SK-N-SH (cell line): ENCODE results near the gene SCN1B. TPM values are rescaled to one million over a fixed set of nuclear protein-coding genes. Genes with fewer than 3 reads are reported as not detected.

Experiments used
- CTCF ChIA-PET: fragments of 300-600, 350-600 bp; formaldehyde crosslinking; extraction: SDS; loops from one replicate; lab custom pipeline; 2021; lab: Yijun Ruan, JAX
- POLR2A ChIA-PET: fragments of 350-600 bp; sonication (Branson Sonifier 250); formaldehyde crosslinking; extraction: SDS; loops from one replicate; lab custom pipeline; 2020; ENCODE audit warnings: antibody characterized with exemption, inconsistent platforms; lab: Yijun Ruan, JAX
- DNase-seq: peaks from one replicate; pipeline ENCODE4 v3.0.0; 2012
- H2AFZ ChIP-seq: fragments of 200-600 bp; sonication (generic); 2 replicates; pipeline ENCODE4 v1.8.1; 2016; ENCODE audit warnings: antibody characterized with exemption, mild to moderate bottlenecking, low read depth
- H3F3A ChIP-seq: fragments of 200-600 bp; sonication (generic); replicated peaks from 2 replicates; pipeline ENCODE3; 2016; ENCODE audit warnings: antibody characterized with exemption, mild to moderate bottlenecking; ENCODE audit not compliant: insufficient read depth
- H3K27ac ChIP-seq, 2 experiments: fragments of 200-500 bp in 1 of 2; fragments of 200-600 bp in 1 of 2; sonication (Bioruptor generic) in 1 of 2; sonication (generic), shearing (Covaris generic) in 1 of 2; 2 replicates each; pipeline versions ENCODE4 v1.5.1 to v1.6.1; 2014 to 2016; ENCODE audit warnings: low read depth in 2 of 2, inconsistent platforms in 1 of 2, low read length in 1 of 2, mild to moderate bottlenecking in 1 of 2, mixed read lengths in 1 of 2
- H3K27me3 ChIP-seq: fragments of 200-600 bp; sonication (generic), shearing (Covaris generic); 2 replicates; pipeline ENCODE4 v1.6.1; 2016; ENCODE audit warnings: mixed run types; ENCODE audit not compliant: insufficient read depth
- H3K36me3 ChIP-seq, 2 experiments: fragments of 200-500 bp in 1 of 2; fragments of 200-600 bp in 1 of 2; sonication (Bioruptor generic) in 1 of 2; sonication (generic) in 1 of 2; replicated peaks in 1 of 2; 2 replicates each; pipeline versions ENCODE3 to v1.5.1; 2014 to 2016; ENCODE audit warnings: low read length in 1 of 2, mild to moderate bottlenecking in 1 of 2; ENCODE audit not compliant: insufficient read depth in 2 of 2, control insufficient read depth in 1 of 2
- H3K4me1 ChIP-seq, 2 experiments: fragments of 200-500 bp in 1 of 2; fragments of 200-600 bp in 1 of 2; sonication (Bioruptor generic) in 1 of 2; sonication (generic), shearing (Covaris generic) in 1 of 2; 2 replicates each; pipeline versions ENCODE4 v1.5.1 to v1.6.1; 2014 to 2016; ENCODE audit warnings: low read depth in 1 of 2, low read length in 1 of 2, mixed run types in 1 of 2; ENCODE audit not compliant: insufficient read depth in 2 of 2, control insufficient read depth in 1 of 2
- H3K4me2 ChIP-seq: fragments of 200-600 bp; sonication (generic), shearing (Covaris generic); 2 replicates; pipeline ENCODE4 v1.6.1; 2017; ENCODE audit warnings: mixed run types
- H3K4me3 ChIP-seq, 2 experiments: fragments of 200-500 bp in 1 of 2; fragments of 200-600 bp in 1 of 2; sonication (Bioruptor generic) in 1 of 2; sonication (generic), shearing (Covaris generic) in 1 of 2; 2 replicates each; pipeline versions ENCODE4 v1.5.1 to v1.8.1; 2014 to 2016; ENCODE audit warnings: low read depth in 2 of 2, inconsistent platforms in 1 of 2, low read length in 1 of 2, mild to moderate bottlenecking in 1 of 2, mixed read lengths in 1 of 2, moderate library complexity in 1 of 2
- H3K79me2 ChIP-seq: fragments of 200-600 bp; sonication (generic); 2 replicates; pipeline ENCODE4 v1.8.1; 2017; ENCODE audit warnings: mild to moderate bottlenecking; ENCODE audit not compliant: insufficient read depth
- H3K9ac ChIP-seq: fragments of 200-600 bp; sonication (generic); 2 replicates; pipeline ENCODE4 v1.6.1; 2017; ENCODE audit warnings: mixed run types
- H3K9me2 ChIP-seq: fragments of 200-600 bp; sonication (generic); 2 replicates; pipeline ENCODE4 v1.6.1; 2017; ENCODE audit warnings: mixed run types
- H3K9me3 ChIP-seq: fragments of 200-600 bp; sonication (generic); 2 replicates; pipeline ENCODE4 v1.6.1; 2017; ENCODE audit warnings: mixed run types, mild to moderate bottlenecking, moderate library complexity
- H4K20me1 ChIP-seq: fragments of 200-600 bp; sonication (generic); 2 replicates; pipeline ENCODE4 v1.6.1; 2017; ENCODE audit warnings: mild to moderate bottlenecking, mixed run types; ENCODE audit not compliant: insufficient read depth
- CHD2 ChIP-seq: fragments of 150-350 bp; IDR thresholded peaks from 2 replicates; pipeline ENCODE4 v1.6.1; 2018; ENCODE audit warnings: low read length; ENCODE audit not compliant: partially characterized antibody
- EP300 ChIP-seq, 2 experiments: IDR thresholded peaks; 2 replicates each; pipeline versions ENCODE4 v1.4.0 to v1.6.1; 2012; ENCODE audit warnings: borderline replicate concordance in 1 of 2, low read depth in 1 of 2, low read length in 1 of 2
- EZH2phosphoT487 ChIP-seq: fragments of 200-600 bp; sonication (generic); IDR thresholded peaks from 2 replicates; pipeline ENCODE4 v1.6.1; 2017; ENCODE audit warnings: low read depth, mixed run types, mild to moderate bottlenecking, antibody characterized with exemption, moderate library complexity, borderline replicate concordance
- FOSL2 ChIP-seq: IDR thresholded peaks from 2 replicates; pipeline ENCODE4 v1.4.0; 2012; ENCODE audit warnings: low read depth, mild to moderate bottlenecking, moderate library complexity, borderline replicate concordance
- FOXJ3 ChIP-seq: sonication (generic); formaldehyde crosslinking; IDR thresholded peaks from 2 replicates; pipeline ENCODE4 v1.5.1; 2020; ENCODE audit warnings: mild to moderate bottlenecking, missing genetic modification reagents
- GATA2 ChIP-seq: sonication (generic); formaldehyde crosslinking; IDR thresholded peaks from 2 replicates; pipeline ENCODE4 v1.5.0; 2020; ENCODE audit warnings: mild to moderate bottlenecking, missing genetic modification reagents
- MEF2A ChIP-seq: IDR thresholded peaks from 2 replicates; pipeline ENCODE4 v1.4.0; 2012; ENCODE audit warnings: low read depth, borderline replicate concordance
- NFIC ChIP-seq: IDR thresholded peaks from 2 replicates; pipeline ENCODE4 v1.4.0; 2012; ENCODE audit warnings: borderline replicate concordance
- POLR2AphosphoS5 ChIP-seq: IDR thresholded peaks from 2 replicates; pipeline ENCODE4 v1.6.1; 2012; ENCODE audit warnings: low read depth, low read length
- RAD21 ChIP-seq: IDR thresholded peaks from 2 replicates; pipeline ENCODE4 v1.6.1; 2012; ENCODE audit warnings: mild to moderate bottlenecking, low read length
- RCOR1 ChIP-seq: fragments of 150-350 bp; IDR thresholded peaks from 2 replicates; pipeline ENCODE4 v1.6.1; 2017; ENCODE audit warnings: antibody characterized with exemption, low read length
- RXRA ChIP-seq: IDR thresholded peaks from 2 replicates; pipeline ENCODE4 v1.4.0; 2012; ENCODE audit warnings: low read depth, mild to moderate bottlenecking, borderline replicate concordance
- SIN3A ChIP-seq: IDR thresholded peaks from 2 replicates; pipeline ENCODE4 v1.6.1; 2012; ENCODE audit warnings: low read depth, mild to moderate bottlenecking, low read length, moderate library complexity, borderline replicate concordance
- SMC3 ChIP-seq: IDR thresholded peaks from 2 replicates; pipeline ENCODE4 v1.6.1; 2012; ENCODE audit warnings: low read depth, low read length, improper control_type of control experiment
- TAF1 ChIP-seq: IDR thresholded peaks from 2 replicates; pipeline ENCODE4 v1.6.1; 2012; ENCODE audit warnings: low read depth, mild to moderate bottlenecking, low read length, moderate library complexity, borderline replicate concordance
- TCF12 ChIP-seq: IDR thresholded peaks from 2 replicates; pipeline ENCODE4 v1.4.0; 2012
- TEAD4 ChIP-seq: IDR thresholded peaks from 2 replicates; pipeline ENCODE4 v1.4.0; 2012; ENCODE audit warnings: mild to moderate bottlenecking, borderline replicate concordance; ENCODE audit not compliant: insufficient read depth
- WGBS: methylation state at CpG from one replicate; pipeline ENCODE4 v1.1.6; 2017; ENCODE audit warnings: low lambda C conversion rate; 5-methylcytosine and 5-hydroxymethylcytosine counted together
- polyA plus RNA-seq, 3 experiments: library from polyadenylated mRNA; depleted of rRNA; stranded (reverse); fragments of >200 nt; gene quantifications; 2 replicates each; pipeline ENCODE4 v1.2.3, GENCODE V29; 2012
- TF ChIP-seq, protein P1 (sequence below): fragments of 150-350 bp; IDR thresholded peaks from 2 replicates; pipeline ENCODE4 v1.6.1; 2017; ENCODE audit warnings: antibody characterized with exemption, low read length, low read depth, borderline replicate concordance
- TF ChIP-seq, protein P2 (sequence below): fragments of 150-350 bp; IDR thresholded peaks from 2 replicates; pipeline ENCODE4 v1.6.1; 2016; ENCODE audit warnings: mild to moderate bottlenecking, low read depth, low read length
- TF ChIP-seq, protein P3 (sequence below): IDR thresholded peaks from 2 replicates; pipeline ENCODE4 v1.6.1; 2012; ENCODE audit warnings: mild to moderate bottlenecking, low read depth, low read length, moderate library complexity
- TF ChIP-seq, protein P4 (sequence below): IDR thresholded peaks from 2 replicates; pipeline ENCODE4 v1.4.0; 2012; ENCODE audit warnings: low read depth

Gene SCN1B
- polyA plus RNA-seq, 1 of the 3 experiments (the other 2 are of a cell fraction), result 10.5 TPM

DNA sequence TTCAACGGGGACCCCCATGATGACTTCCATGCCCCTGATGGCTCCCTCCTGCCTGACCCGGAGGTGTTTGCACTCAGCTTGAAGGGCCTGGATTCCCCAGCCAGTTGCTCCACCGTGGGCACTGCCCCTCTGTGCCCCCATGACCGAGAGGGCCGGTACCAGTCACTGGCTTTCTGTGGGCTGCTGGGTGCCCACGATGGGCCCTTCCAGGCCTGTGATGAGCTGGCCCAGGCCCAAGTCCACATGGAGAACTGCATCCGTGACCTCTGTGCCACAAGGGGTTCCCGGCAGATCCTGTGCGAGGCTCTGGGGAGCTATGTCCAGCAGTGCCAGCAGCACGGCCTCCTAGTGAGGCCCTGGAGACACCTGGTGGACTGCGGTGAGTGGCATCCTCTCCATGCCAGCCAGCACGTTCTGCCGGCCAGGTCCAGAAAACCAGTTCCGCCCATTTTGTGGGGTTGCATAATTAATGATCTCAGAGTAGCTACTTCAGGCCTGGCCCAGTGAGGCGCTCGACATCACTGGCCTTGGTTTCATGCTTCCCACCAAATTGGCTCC is 50.4 kb downstream of the SCN1B start (continued):
- no peak for TF ChIP-seq NFIC
- no peak for TF ChIP-seq MEF2A
- TF ChIP-seq RXRA, result no peak
- TF ChIP-seq SMC3, result no peak
- no peak for TF ChIP-seq SIN3A
- no peak for TF ChIP-seq RAD21

DNA sequence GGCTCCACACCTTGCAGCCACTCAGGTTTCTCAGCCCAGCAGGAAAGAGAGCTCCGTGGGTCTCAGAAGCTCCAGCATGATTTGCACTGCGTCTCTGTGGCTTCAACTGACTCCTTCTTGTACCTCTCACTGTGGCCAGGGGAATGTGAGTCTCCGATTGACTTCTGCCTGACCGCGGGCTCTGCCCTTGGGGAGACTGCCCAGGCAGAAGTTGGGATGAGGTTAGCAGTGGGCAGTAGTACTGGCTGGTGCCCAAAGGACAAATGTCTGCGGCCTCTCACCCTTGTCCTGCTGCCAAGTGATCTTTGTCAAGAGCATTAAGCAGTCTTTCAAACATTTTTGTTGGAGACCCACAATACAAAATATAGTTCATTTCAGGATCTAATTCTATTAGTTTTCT is 50.9 kb downstream of the SCN1B start:
- Histone ChIP-seq H3K36me3 (no peaks in the 10 kb centered on the region), H3K4me1 (no peaks in the 10 kb centered on the region), H3K4me3 (no peak overlapping the region), H3F3A (no peaks in the 10 kb centered on the region), H3K9me3 (no peaks in the 10 kb centered on the region), H3K27me3 (no peaks in the 10 kb centered on the region), H3K9ac (no peak overlapping the region), H3K9me2 (no peaks in the 10 kb centered on the region), H3K79me2 (no peaks in the 10 kb centered on the region), H3K4me2 (no peak overlapping the region), H4K20me1 (no peaks in the 10 kb centered on the region), H2AFZ (no peak overlapping the region), H3K27ac (no peak overlapping the region)
- ChIA-PET POLR2A (no interaction called here), CTCF (interaction anchor here (0.9 to 6.0 kb wide), 6 partner anchors 10 to 55 kb away, joined by 3 to 38 read pairs (median 6); no protein-coding TSS in a partner anchor)
- WGBS, result 70% methylated on average over 6 of the region's 6 CpGs
- DNase-seq, result no peak
- TF ChIP-seq POLR2AphosphoS5 (no peak), RCOR1 (no peak), CHD2 (no peak), EZH2phosphoT487 (no peak), TCF12 (no peak), TAF1 (no peak), EP300 (IDR thresholded peaks at IDR 0.05; ENCODE audit: borderline replicate concordance in 1 of 2, low read depth in 1 of 2, low read length in 1 of 2) (no peak), TEAD4 (no peak), FOSL2 (no peak), FOXJ3 (CRISPR knock-in tag) (no peak), SIN3A (no peak), GATA2 (CRISPR knock-in tag) (no peak)
- TF ChIP-seq, protein P1, sequence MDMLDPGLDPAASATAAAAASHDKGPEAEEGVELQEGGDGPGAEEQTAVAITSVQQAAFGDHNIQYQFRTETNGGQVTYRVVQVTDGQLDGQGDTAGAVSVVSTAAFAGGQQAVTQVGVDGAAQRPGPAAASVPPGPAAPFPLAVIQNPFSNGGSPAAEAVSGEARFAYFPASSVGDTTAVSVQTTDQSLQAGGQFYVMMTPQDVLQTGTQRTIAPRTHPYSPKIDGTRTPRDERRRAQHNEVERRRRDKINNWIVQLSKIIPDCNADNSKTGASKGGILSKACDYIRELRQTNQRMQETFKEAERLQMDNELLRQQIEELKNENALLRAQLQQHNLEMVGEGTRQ, result no peak
- TF ChIP-seq, protein P2, sequence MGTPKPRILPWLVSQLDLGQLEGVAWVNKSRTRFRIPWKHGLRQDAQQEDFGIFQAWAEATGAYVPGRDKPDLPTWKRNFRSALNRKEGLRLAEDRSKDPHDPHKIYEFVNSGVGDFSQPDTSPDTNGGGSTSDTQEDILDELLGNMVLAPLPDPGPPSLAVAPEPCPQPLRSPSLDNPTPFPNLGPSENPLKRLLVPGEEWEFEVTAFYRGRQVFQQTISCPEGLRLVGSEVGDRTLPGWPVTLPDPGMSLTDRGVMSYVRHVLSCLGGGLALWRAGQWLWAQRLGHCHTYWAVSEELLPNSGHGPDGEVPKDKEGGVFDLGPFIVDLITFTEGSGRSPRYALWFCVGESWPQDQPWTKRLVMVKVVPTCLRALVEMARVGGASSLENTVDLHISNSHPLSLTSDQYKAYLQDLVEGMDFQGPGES, result no peak
- TF ChIP-seq, protein P3, sequence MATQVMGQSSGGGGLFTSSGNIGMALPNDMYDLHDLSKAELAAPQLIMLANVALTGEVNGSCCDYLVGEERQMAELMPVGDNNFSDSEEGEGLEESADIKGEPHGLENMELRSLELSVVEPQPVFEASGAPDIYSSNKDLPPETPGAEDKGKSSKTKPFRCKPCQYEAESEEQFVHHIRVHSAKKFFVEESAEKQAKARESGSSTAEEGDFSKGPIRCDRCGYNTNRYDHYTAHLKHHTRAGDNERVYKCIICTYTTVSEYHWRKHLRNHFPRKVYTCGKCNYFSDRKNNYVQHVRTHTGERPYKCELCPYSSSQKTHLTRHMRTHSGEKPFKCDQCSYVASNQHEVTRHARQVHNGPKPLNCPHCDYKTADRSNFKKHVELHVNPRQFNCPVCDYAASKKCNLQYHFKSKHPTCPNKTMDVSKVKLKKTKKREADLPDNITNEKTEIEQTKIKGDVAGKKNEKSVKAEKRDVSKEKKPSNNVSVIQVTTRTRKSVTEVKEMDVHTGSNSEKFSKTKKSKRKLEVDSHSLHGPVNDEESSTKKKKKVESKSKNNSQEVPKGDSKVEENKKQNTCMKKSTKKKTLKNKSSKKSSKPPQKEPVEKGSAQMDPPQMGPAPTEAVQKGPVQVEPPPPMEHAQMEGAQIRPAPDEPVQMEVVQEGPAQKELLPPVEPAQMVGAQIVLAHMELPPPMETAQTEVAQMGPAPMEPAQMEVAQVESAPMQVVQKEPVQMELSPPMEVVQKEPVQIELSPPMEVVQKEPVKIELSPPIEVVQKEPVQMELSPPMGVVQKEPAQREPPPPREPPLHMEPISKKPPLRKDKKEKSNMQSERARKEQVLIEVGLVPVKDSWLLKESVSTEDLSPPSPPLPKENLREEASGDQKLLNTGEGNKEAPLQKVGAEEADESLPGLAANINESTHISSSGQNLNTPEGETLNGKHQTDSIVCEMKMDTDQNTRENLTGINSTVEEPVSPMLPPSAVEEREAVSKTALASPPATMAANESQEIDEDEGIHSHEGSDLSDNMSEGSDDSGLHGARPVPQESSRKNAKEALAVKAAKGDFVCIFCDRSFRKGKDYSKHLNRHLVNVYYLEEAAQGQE, result no peak
- TF ChIP-seq, protein P4, sequence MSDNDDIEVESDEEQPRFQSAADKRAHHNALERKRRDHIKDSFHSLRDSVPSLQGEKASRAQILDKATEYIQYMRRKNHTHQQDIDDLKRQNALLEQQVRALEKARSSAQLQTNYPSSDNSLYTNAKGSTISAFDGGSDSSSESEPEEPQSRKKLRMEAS, result no peak
- TF ChIP-seq, all 33 proteins: peak for 0
